ENCODE measurements around the gene TMEM269.

TMEM269 gene

DNA sequence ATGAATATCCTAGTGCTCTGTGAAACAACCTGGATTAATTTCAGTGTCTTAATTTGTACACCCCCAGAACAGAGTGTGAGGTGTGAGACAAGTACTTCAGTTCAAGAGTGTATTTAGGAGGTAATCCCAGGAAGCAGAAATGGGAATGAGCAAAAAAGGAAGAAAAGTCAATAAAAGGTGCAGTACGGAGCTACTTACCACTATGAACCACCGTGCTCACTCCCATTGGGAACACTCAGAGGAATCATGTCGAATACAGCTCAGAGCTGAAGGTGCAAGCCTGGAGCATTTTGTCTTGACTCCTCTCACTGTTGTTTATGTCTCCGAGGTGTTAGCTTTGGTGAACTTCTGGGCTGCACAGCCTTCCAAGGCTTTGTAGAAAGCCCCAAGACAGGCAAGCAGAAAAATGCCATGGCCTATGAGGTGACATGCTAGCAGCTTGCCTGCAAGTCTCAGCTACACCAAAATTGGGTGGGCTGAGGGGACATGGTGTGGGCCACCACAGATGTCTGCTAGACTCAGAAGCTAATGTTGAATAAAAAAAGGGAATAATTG is 39.8 kb downstream of the TMEM269 start:
- no peak for DNase-seq (ENCODE audit: low spot score)
- TF ChIP-seq CTCF (IDR thresholded peaks at IDR 0.05; ENCODE audit: extremely low read depth, insufficient read depth, missing control alignments) = no peak
- in situ Hi-C loops (cut with MboI; ENCODE audit: low pct_unique_long_range_greater_than_20kb, low sequenced_read_pairs, unreplicated experiment) = no loop called here

- DNase-seq (ENCODE audit: low spot score) = no peak
- TF ChIP-seq CTCF (IDR thresholded peaks at IDR 0.05; ENCODE audit: extremely low read depth, insufficient read depth, missing control alignments) = no peak
- in situ Hi-C loops (cut with MboI; ENCODE audit: low pct_unique_long_range_greater_than_20kb, low sequenced_read_pairs, unreplicated experiment) = no loop called here
Observed at GRCh38 chr1:42825036-42825851, 40.5 kb downstream of the TMEM269 start.

DNA sequence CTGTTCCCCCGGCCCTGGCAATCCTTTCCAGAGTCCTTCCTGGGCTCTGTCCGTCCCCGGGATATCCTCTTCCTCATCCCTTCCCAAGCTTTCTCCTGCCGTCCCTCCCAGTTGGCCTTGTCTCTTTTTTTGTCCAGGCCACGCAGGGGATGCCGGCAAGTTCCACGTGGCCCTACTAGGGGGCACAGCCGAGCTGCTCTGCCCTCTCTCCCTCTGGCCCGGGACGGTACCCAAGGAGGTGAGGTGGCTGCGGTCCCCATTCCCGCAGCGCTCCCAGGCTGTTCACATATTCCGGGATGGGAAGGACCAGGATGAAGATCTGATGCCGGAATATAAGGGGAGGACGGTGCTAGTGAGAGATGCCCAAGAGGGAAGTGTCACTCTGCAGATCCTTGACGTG is 45.8 kb downstream of the TMEM269 start:
- no peak for DNase-seq (ENCODE audit: low spot score)
- in situ Hi-C loops (cut with MboI; ENCODE audit: low pct_unique_long_range_greater_than_20kb, low sequenced_read_pairs, unreplicated experiment) = no loop called here
- no peak for TF ChIP-seq CTCF (IDR thresholded peaks at IDR 0.05; ENCODE audit: extremely low read depth, insufficient read depth, missing control alignments)

GRCh38 chr1:42831273-42831672 is 46.5 kb downstream of the TMEM269 start:
- DNase-seq (ENCODE audit: low spot score) = no peak
- in situ Hi-C loops (cut with MboI; ENCODE audit: low pct_unique_long_range_greater_than_20kb, low sequenced_read_pairs, unreplicated experiment) = no loop called here
- no peak for TF ChIP-seq CTCF (IDR thresholded peaks at IDR 0.05; ENCODE audit: extremely low read depth, insufficient read depth, missing control alignments)

- no peak for TF ChIP-seq CTCF (IDR thresholded peaks at IDR 0.05; ENCODE audit: extremely low read depth, insufficient read depth, missing control alignments)
- in situ Hi-C loops (cut with MboI; ENCODE audit: low pct_unique_long_range_greater_than_20kb, low sequenced_read_pairs, unreplicated experiment) = no loop called here
- DNase-seq (ENCODE audit: low spot score) = no peak
Observed at GRCh38 chr1:42832641-42833240, 48.0 kb downstream of the TMEM269 start.

DNA sequence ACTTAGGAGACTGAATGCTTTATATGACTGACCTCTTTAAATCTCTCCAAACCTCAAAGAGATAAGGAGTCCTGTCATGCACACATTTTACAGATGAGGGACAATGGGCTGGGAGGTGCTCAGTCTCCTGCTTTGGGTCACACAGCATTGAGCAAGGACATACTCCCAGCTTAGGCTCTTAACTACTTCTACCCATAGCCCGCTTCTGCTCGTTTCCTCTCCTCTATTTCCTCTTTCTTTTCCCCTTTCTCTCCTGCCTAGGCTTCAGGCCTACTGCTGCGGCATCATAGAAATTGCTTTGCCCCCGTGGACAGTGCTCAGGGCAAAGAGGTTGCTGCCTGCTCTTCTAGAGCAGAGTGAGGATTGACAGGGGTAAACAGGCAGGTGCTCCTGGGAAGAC is 49.2 kb downstream of the TMEM269 start:
- in situ Hi-C loops (cut with MboI; ENCODE audit: low pct_unique_long_range_greater_than_20kb, low sequenced_read_pairs, unreplicated experiment) = no loop called here
- TF ChIP-seq CTCF (IDR thresholded peaks at IDR 0.05; ENCODE audit: extremely low read depth, insufficient read depth, missing control alignments) = no peak
- DNase-seq (ENCODE audit: low spot score) = no peak

All from GM13977 (cell line).